ENCODE results near the gene KRR1.
A peak's percentile ranks its signal among the peaks of the same experiment; 100 is the strongest.

KRR1 gene

DNA sequence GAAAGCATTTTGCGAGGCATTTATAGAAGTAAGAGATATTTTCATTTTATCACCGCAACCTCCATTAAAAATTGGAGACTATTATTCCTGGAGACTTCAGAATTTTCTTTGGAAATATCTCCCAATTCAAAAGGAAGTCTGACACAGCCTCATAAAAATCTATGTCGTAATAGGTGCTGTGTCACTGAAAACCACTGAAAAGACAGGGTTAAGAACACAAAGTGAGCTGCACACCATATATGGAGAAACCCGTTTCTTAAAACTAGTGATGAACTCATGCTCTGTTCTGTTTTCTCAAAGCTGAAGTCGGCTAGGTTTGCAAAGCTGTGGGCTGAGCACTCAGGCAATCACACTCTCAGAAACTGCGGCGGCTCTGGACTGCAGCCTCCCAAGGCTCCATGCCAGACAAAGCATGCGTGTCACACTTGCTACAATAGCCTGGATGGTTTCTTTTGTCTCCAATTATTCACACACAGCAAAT is 30.9 kb downstream of the KRR1 start, which contains the start of gene GLIPR1:
TSS of gene GLIPR1 (plus strand) at position 287 of the 481 bp plus-strand sequence. CDS start at position 413, 126 bp downstream.
- H3K27ac ChIP-seq (ENCODE audit: extremely low read depth, low read depth, low read length), result no peak within 1 kb of the TSS
- CTCF ChIA-PET, result interaction anchor here (0.6 to 0.7 kb wide), 3 partner anchors 151 to 976 kb away, joined by 3 to 6 read pairs (median 4); no protein-coding TSS in a partner anchor
- H3K9me3 ChIP-seq (ENCODE audit: control insufficient read depth, insufficient read depth, low read depth, low read length), result no peaks in the 10 kb centered on the region
- POLR2A ChIA-PET, result interaction anchor here (0.7 to 0.8 kb wide), 2 partner anchors 89 to 446 kb away, joined by 3 read pairs; partner anchors contain the start of gene GLIPR1L2
- TF ChIP-seq, protein P1, sequence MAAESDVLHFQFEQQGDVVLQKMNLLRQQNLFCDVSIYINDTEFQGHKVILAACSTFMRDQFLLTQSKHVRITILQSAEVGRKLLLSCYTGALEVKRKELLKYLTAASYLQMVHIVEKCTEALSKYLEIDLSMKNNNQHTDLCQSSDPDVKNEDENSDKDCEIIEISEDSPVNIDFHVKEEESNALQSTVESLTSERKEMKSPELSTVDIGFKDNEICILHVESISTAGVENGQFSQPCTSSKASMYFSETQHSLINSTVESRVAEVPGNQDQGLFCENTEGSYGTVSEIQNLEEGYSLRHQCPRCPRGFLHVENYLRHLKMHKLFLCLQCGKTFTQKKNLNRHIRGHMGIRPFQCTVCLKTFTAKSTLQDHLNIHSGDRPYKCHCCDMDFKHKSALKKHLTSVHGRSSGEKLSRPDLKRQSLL (tag by site-specific recombination; IDR thresholded peaks at IDR 0.05), result peak; percentile 19; the same call in 1 of the 2 replicates
- TF ChIP-seq ZSCAN16 (tag by site-specific recombination; IDR thresholded peaks at IDR 0.05), result peak; percentile 75
- no peak for TF ChIP-seq ZNF223 (tag by site-specific recombination; IDR thresholded peaks at IDR 0.05)
- 0 out of 2 replicates have a peak, but pooled peaks have one; percentile 25 for TF ChIP-seq ZNF629 (tag by site-specific recombination; IDR thresholded peaks at IDR 0.05)
- H3K4me1 ChIP-seq (ENCODE audit: control insufficient read depth, insufficient read depth, low read length), result 0 out of 2 replicates have a peak, but pooled peaks cover 5% of the 10 kb centered on the region
- H3K4me3 ChIP-seq (ENCODE audit: low read depth, low read length), result peak within 1 kb of the TSS; percentile 13
- no peaks in the 10 kb centered on the region for H3K36me3 ChIP-seq (ENCODE audit: control insufficient read depth in 2 of 2, insufficient read depth in 1 of 2, low read length in 2 of 2)

DNA sequence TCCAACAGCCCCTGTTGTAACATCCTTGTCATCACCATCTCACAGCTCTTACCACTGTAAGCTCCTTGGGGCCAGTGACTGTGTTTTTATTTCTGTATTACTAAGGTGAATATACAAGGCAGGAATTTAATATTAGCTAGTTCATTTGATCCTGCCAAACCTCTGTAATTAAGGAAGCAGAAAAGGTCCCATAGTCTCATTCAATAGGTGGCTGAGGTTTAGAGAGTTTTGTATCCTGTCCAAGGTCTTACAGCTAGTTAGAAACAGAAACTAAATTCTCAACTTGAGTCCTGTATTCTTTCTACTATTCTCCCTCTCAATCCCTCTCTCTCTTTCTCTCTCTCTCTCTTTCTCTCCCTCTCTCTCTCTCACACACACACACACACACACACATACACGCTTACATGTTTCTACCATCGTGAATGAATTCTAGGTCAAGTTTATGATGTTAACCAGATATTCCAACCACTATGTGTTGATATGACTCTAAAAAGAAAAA is 31.4 kb downstream of the KRR1 start:
- CTCF ChIA-PET, result interaction anchor here (0.6 kb wide), 1 partner anchor 409 kb away, joined by 3 read pairs; no protein-coding TSS in a partner anchor
- Histone ChIP-seq H3K4me1 (ENCODE audit: control insufficient read depth, insufficient read depth, low read length) (0 out of 2 replicates have a peak, but pooled peaks cover 5% of the 10 kb centered on the region), H3K4me3 (ENCODE audit: low read depth, low read length) (no peak overlapping the region), H3K9me3 (ENCODE audit: control insufficient read depth, insufficient read depth, low read depth, low read length) (no peaks in the 10 kb centered on the region), H3K36me3 (ENCODE audit: control insufficient read depth in 2 of 2, insufficient read depth in 1 of 2, low read length in 2 of 2) (no peaks in the 10 kb centered on the region), H3K27ac (ENCODE audit: extremely low read depth, low read depth, low read length) (no peak overlapping the region)
- POLR2A ChIA-PET, result no interaction called here
- TF ChIP-seq, protein P2, sequence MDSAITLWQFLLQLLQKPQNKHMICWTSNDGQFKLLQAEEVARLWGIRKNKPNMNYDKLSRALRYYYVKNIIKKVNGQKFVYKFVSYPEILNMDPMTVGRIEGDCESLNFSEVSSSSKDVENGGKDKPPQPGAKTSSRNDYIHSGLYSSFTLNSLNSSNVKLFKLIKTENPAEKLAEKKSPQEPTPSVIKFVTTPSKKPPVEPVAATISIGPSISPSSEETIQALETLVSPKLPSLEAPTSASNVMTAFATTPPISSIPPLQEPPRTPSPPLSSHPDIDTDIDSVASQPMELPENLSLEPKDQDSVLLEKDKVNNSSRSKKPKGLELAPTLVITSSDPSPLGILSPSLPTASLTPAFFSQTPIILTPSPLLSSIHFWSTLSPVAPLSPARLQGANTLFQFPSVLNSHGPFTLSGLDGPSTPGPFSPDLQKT (IDR thresholded peaks at IDR 0.05; ENCODE audit: borderline replicate concordance, low read depth, low read length), result no peak
- TF ChIP-seq ZNF366 (tag by site-specific recombination; conservative IDR thresholded peaks at IDR 0.05) (peak; percentile 41; the same call in 1 of the 2 replicates), ZNF302 (tag by site-specific recombination; IDR thresholded peaks at IDR 0.05; ENCODE audit: low read depth) (no peak), ZNF843 (tag by site-specific recombination; IDR thresholded peaks at IDR 0.05) (no peak), ZNF596 (tag by site-specific recombination; IDR thresholded peaks at IDR 0.05) (0 out of 2 replicates have a peak, but pooled peaks have one; percentile 48), PRDM1 (tag by site-specific recombination; IDR thresholded peaks at IDR 0.05) (0 out of 2 replicates have a peak, but pooled peaks have one; percentile 9), ZNF76 (tag by site-specific recombination; IDR thresholded peaks at IDR 0.05; ENCODE audit: borderline replicate concordance, low read depth) (no peak)
- TF ChIP-seq, protein P3, sequence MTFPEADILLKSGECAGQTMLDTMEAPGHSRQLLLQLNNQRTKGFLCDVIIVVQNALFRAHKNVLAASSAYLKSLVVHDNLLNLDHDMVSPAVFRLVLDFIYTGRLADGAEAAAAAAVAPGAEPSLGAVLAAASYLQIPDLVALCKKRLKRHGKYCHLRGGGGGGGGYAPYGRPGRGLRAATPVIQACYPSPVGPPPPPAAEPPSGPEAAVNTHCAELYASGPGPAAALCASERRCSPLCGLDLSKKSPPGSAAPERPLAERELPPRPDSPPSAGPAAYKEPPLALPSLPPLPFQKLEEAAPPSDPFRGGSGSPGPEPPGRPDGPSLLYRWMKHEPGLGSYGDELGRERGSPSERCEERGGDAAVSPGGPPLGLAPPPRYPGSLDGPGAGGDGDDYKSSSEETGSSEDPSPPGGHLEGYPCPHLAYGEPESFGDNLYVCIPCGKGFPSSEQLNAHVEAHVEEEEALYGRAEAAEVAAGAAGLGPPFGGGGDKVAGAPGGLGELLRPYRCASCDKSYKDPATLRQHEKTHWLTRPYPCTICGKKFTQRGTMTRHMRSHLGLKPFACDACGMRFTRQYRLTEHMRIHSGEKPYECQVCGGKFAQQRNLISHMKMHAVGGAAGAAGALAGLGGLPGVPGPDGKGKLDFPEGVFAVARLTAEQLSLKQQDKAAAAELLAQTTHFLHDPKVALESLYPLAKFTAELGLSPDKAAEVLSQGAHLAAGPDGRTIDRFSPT (tag by site-specific recombination; IDR thresholded peaks at IDR 0.05), result 0 out of 2 replicates have a peak, but pooled peaks have one; percentile 34
- TF ChIP-seq, protein P4, sequence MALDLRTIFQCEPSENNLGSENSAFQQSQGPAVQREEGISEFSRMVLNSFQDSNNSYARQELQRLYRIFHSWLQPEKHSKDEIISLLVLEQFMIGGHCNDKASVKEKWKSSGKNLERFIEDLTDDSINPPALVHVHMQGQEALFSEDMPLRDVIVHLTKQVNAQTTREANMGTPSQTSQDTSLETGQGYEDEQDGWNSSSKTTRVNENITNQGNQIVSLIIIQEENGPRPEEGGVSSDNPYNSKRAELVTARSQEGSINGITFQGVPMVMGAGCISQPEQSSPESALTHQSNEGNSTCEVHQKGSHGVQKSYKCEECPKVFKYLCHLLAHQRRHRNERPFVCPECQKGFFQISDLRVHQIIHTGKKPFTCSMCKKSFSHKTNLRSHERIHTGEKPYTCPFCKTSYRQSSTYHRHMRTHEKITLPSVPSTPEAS (tag by site-specific recombination; IDR thresholded peaks at IDR 0.05), result peak; percentile 35; the same call in 1 of the 2 replicates
- TF ChIP-seq, protein P5, sequence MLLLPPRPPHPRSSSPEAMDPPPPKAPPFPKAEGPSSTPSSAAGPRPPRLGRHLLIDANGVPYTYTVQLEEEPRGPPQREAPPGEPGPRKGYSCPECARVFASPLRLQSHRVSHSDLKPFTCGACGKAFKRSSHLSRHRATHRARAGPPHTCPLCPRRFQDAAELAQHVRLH (tag by site-specific recombination; IDR thresholded peaks at IDR 0.05), result no peak
- TF ChIP-seq, protein P6, sequence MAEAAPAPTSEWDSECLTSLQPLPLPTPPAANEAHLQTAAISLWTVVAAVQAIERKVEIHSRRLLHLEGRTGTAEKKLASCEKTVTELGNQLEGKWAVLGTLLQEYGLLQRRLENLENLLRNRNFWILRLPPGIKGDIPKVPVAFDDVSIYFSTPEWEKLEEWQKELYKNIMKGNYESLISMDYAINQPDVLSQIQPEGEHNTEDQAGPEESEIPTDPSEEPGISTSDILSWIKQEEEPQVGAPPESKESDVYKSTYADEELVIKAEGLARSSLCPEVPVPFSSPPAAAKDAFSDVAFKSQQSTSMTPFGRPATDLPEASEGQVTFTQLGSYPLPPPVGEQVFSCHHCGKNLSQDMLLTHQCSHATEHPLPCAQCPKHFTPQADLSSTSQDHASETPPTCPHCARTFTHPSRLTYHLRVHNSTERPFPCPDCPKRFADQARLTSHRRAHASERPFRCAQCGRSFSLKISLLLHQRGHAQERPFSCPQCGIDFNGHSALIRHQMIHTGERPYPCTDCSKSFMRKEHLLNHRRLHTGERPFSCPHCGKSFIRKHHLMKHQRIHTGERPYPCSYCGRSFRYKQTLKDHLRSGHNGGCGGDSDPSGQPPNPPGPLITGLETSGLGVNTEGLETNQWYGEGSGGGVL (tag by site-specific recombination; IDR thresholded peaks at IDR 0.05), result peak; percentile 19; the same call in 1 of the 2 replicates
